ENCODE results near the gene RNF144A.

Gene RNF144A

GRCh38 chr2:7014174-7014640 lies 97.0 kb downstream of the RNF144A start:
- TF ChIP-seq, protein P1, sequence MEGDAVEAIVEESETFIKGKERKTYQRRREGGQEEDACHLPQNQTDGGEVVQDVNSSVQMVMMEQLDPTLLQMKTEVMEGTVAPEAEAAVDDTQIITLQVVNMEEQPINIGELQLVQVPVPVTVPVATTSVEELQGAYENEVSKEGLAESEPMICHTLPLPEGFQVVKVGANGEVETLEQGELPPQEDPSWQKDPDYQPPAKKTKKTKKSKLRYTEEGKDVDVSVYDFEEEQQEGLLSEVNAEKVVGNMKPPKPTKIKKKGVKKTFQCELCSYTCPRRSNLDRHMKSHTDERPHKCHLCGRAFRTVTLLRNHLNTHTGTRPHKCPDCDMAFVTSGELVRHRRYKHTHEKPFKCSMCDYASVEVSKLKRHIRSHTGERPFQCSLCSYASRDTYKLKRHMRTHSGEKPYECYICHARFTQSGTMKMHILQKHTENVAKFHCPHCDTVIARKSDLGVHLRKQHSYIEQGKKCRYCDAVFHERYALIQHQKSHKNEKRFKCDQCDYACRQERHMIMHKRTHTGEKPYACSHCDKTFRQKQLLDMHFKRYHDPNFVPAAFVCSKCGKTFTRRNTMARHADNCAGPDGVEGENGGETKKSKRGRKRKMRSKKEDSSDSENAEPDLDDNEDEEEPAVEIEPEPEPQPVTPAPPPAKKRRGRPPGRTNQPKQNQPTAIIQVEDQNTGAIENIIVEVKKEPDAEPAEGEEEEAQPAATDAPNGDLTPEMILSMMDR (IDR thresholded peaks at IDR 0.05; ENCODE audit: extremely low read depth, missing control alignments): no peak
- DNase-seq (ENCODE audit: low spot score): peak; percentile 47

DNA sequence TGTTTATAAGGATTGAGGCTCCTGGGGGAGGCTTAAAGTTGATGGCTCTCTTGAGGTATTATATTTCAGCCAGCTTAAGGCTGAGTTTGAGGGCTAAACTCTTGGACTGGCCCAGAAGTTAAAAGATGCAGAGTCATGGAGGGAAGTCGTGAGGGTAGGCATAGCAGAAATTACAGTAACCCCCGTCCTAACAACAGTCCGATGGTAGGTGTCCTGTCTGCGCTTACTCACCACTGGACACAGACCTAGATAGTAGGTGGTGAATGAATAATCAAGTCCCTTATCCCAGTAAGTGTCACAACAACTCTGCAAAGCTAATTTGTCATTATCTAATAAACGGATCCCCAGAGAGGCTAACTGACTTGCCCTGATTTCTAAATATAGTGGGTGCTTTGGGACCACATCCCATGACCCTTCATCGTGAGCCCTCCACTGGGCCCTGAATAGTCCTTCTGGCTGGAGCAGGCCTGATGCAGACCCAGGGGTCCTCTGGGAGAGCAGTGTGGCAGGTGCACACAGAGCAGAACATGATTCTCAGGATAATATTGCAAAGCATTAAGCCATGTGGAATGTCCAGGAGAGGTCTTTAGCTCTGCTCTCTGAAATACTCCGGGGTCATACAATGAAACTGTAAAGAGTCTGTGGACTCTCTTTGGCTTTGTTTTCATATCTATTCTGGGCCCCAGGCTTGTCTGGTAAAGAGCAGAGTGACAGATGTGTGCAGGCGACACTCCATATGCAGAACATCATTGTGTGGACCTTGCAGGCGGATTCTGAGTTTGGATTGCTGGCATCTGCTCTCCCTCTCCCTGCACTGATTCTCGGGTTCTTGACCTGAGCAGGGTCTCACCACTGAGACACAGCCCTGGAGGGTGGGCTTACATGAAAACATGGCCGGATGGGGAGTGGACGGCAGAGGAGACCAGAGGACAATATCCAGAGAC lies 98.1 kb downstream of the RNF144A start:
- TF ChIP-seq, protein P1 (IDR thresholded peaks at IDR 0.05; ENCODE audit: extremely low read depth, missing control alignments): no peak
- no peak for DNase-seq (ENCODE audit: low spot score)

- TF ChIP-seq, protein P1 (IDR thresholded peaks at IDR 0.05; ENCODE audit: extremely low read depth, missing control alignments): no peak
- DNase-seq (ENCODE audit: low spot score): no peak
Measured at GRCh38 chr2:7016148-7016547, 98.9 kb downstream of the RNF144A start.

DNA sequence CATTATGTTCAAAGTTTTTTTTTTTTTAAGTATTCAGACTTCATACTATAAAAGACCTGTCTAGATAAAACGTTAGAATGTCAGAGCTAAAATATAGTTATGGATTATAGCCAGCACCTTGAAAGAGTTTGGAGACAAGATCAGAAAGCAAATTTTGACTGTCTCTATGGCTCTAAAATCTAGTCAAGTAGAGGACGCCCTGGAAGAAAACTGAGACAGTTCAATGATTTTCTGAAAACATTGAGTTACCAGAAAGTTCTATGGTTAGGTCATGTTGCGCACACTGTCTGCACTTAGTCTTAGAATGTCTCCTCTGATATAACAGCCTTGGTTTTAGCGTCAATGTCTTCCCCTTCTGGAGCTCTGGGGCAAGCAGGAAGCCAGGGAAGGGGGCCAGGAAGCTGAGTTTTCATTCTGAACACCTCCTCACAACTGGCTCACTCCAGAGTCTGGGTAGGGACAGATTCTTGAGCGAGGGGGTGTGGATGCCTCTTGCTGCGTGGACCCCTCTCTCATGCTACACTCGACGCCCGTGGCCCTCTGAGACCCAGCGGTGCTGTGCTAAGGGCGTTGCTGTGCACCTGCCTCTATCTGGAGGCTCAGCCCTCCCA lies 99.5 kb downstream of the RNF144A start:
- TF ChIP-seq, protein P1 (IDR thresholded peaks at IDR 0.05; ENCODE audit: extremely low read depth, missing control alignments): no peak
- no peak for DNase-seq (ENCODE audit: low spot score)

GRCh38 chr2:7017671-7018281 lies 100.6 kb downstream of the RNF144A start:
- no peak for DNase-seq (ENCODE audit: low spot score)

GRCh38 chr2:7018282-7018701 lies 101.1 kb downstream of the RNF144A start:
- DNase-seq (ENCODE audit: low spot score): no peak
- TF ChIP-seq, protein P1 (IDR thresholded peaks at IDR 0.05; ENCODE audit: extremely low read depth, missing control alignments): no peak

More at GRCh38 chr2:7017671-7018281, 100.6 kb downstream of the RNF144A start:
- TF ChIP-seq, protein P1 (IDR thresholded peaks at IDR 0.05; ENCODE audit: extremely low read depth, missing control alignments): no peak

All from GM20000 (cell line).